Neural cell (in vitro differentiated cells): ENCODE measurements around the gene SIX1. TPM values are rescaled to one million over a fixed set of nuclear protein-coding genes. Genes with fewer than 3 reads are reported as not detected.

Source experiments
- H2AFZ ChIP-seq: fragments of 200-600, 300-800 bp; sonication (generic), shearing (Covaris generic); 2 replicates; pipeline ENCODE4 v1.6.0; 2014; ENCODE audit warnings: low read depth, mild to moderate bottlenecking, antibody characterized with exemption, low read length, moderate library complexity
- H3F3A ChIP-seq: fragments of 200-600 bp; shearing (Covaris generic); 2 replicates; pipeline ENCODE4 v1.6.1; 2016; ENCODE audit warnings: mild to moderate bottlenecking, moderate library complexity, mixed read lengths, antibody characterized with exemption, low read length; ENCODE audit not compliant: insufficient read depth, poor library complexity, severe bottlenecking
- H3K27ac ChIP-seq: fragments of 200-600, 300-800 bp; sonication (generic), shearing (Covaris generic); 2 replicates; pipeline ENCODE4 v1.5.1; 2014; ENCODE audit warnings: mild to moderate bottlenecking, low read length, moderate library complexity
- H3K27me3 ChIP-seq: fragments of 300-800, 200-600 bp; sonication (generic), shearing (Covaris generic); 2 replicates; pipeline ENCODE4 v1.6.0; 2014; ENCODE audit warnings: mild to moderate bottlenecking, low read depth, low read length, moderate library complexity; ENCODE audit not compliant: insufficient read depth
- H3K36me3 ChIP-seq: fragments of 300-800, 200-600 bp; sonication (generic), shearing (Covaris generic); 2 replicates; pipeline ENCODE4 v1.5.1; 2014; ENCODE audit warnings: mild to moderate bottlenecking, antibody characterized with exemption, low read length, moderate library complexity; ENCODE audit not compliant: insufficient read depth
- H3K4me2 ChIP-seq: fragments of 300-800, 200-600 bp; sonication (generic), shearing (Covaris generic); 2 replicates; pipeline ENCODE4 v1.6.0; 2014; ENCODE audit warnings: mild to moderate bottlenecking, low read length
- H3K4me3 ChIP-seq: fragments of 300-800, 200-600 bp; sonication (generic), shearing (Covaris generic); 2 replicates; pipeline ENCODE4 v1.5.1; 2014; ENCODE audit warnings: mild to moderate bottlenecking, low read length, moderate library complexity
- H3K79me2 ChIP-seq: fragments of 200-600 bp; shearing (Covaris generic); replicated peaks from 2 replicates; pipeline ENCODE4 v1.6.0; 2014; ENCODE audit warnings: mild to moderate bottlenecking, low read length, moderate library complexity; ENCODE audit not compliant: insufficient read depth
- H3K9ac ChIP-seq: fragments of 300-800, 200-600 bp; sonication (generic), shearing (Covaris generic); 2 replicates; pipeline ENCODE4 v1.6.1; 2016; ENCODE audit warnings: mild to moderate bottlenecking, low read length, mixed read lengths
- H3K9me2 ChIP-seq: fragments of 200-600 bp; shearing (Covaris generic); 2 replicates; pipeline ENCODE4 v1.6.1; 2016; ENCODE audit warnings: mild to moderate bottlenecking, low read length, mixed read lengths; ENCODE audit not compliant: insufficient read depth
- H3K9me3 ChIP-seq: fragments of 200-600, 300-800 bp; sonication (generic), shearing (Covaris generic); 2 replicates; pipeline ENCODE4 v1.6.1; 2016; ENCODE audit warnings: mild to moderate bottlenecking, mixed run types, low read length, moderate library complexity, mixed read lengths
- H4K20me1 ChIP-seq: fragments of 200-600 bp; shearing (Covaris generic); 2 replicates; pipeline ENCODE4 v1.6.1; 2016; ENCODE audit warnings: mild to moderate bottlenecking, mixed run types; ENCODE audit not compliant: insufficient read depth
- CTCF ChIP-seq: fragments of 450-650 bp; IDR thresholded peaks from 2 replicates; pipeline ENCODE4 v1.5.1; 2014; ENCODE audit warnings: antibody characterized with exemption, mild to moderate bottlenecking, moderate library complexity; ENCODE audit not compliant: poor library complexity, severe bottlenecking
- EP300 ChIP-seq: fragments of 450-650 bp; conservative IDR thresholded peaks from 2 replicates; pipeline ENCODE4 v1.6.1; 2014; ENCODE audit warnings: antibody characterized with exemption, mild to moderate bottlenecking, moderate library complexity; ENCODE audit not compliant: poor library complexity, severe bottlenecking
- EZH2 ChIP-seq: fragments of 200-600, 300-800 bp; shearing (Covaris generic), sonication (generic); IDR thresholded peaks from 2 replicates; pipeline ENCODE4 v1.6.1; 2014; ENCODE audit warnings: antibody characterized with exemption, low read length, borderline replicate concordance, mild to moderate bottlenecking; ENCODE audit not compliant: insufficient read depth, poor library complexity, severe bottlenecking
- MXI1 ChIP-seq: fragments of 450-650 bp; conservative IDR thresholded peaks from 2 replicates; pipeline ENCODE4 v1.6.1; 2014; ENCODE audit warnings: antibody characterized with exemption, mild to moderate bottlenecking; ENCODE audit not compliant: poor library complexity, severe bottlenecking
- POLR2AphosphoS5 ChIP-seq: IDR thresholded peaks from 2 replicates; pipeline ENCODE4 v1.6.1; 2012
- RAD21 ChIP-seq: fragments of 450-650 bp; conservative IDR thresholded peaks from 2 replicates; pipeline ENCODE4 v1.6.1; 2014; ENCODE audit warnings: antibody characterized with exemption, mild to moderate bottlenecking, moderate library complexity
- SMC3 ChIP-seq: fragments of 450-650 bp; conservative IDR thresholded peaks from 2 replicates; pipeline ENCODE4 v1.6.1; 2014; ENCODE audit warnings: antibody characterized with exemption, mild to moderate bottlenecking, moderate library complexity; ENCODE audit not compliant: poor library complexity
- TAF1 ChIP-seq: IDR thresholded peaks from 2 replicates; pipeline ENCODE4 v1.6.1; 2012; ENCODE audit warnings: low read depth
- polyA minus RNA-seq: library from RNA; depleted of rRNA, polyadenylated mRNA; stranded (reverse); fragments of >200 nt; gene quantifications from 2 replicates; pipeline ENCODE4 v1.2.3, GENCODE V29; 2014
- polyA plus RNA-seq: library from polyadenylated mRNA; depleted of rRNA; stranded (reverse); fragments of >200 nt; gene quantifications from 2 replicates; pipeline ENCODE4 v1.2.3, GENCODE V29; 2014
- TF ChIP-seq, protein P1 (sequence below): IDR thresholded peaks from 2 replicates; pipeline ENCODE4 v1.6.1; 2012; ENCODE audit warnings: borderline replicate concordance

SIX1 gene
- polyA plus RNA-seq, result not detected in 2 replicates
- not detected in 2 replicates for polyA minus RNA-seq

GRCh38 chr14:60648934-60649874 lies at the start of gene SIX1:
Gene SIX1, minus strand, starts transcription at chr14:60649477. Its CDS starts 288 bp downstream, at chr14:60649189.
- no peak within 1 kb of the TSS for H2AFZ ChIP-seq
- no peaks in the 10 kb centered on the region for H3K9me2 ChIP-seq
- peaks cover 100% of the 10 kb centered on the region for H3K27me3 ChIP-seq
- no peaks in the 10 kb centered on the region for H3F3A ChIP-seq
- no peaks in the 10 kb centered on the region for H3K9me3 ChIP-seq
- H3K4me3 ChIP-seq, result peak within 1 kb of the TSS; percentile 56
- H3K36me3 ChIP-seq, result no peaks in the 10 kb centered on the region
- no peaks in the 10 kb centered on the region for H3K79me2 ChIP-seq
- H3K27ac ChIP-seq, result no peak within 1 kb of the TSS
- TF ChIP-seq POLR2AphosphoS5 (peak; percentile 25), EZH2 (peak; percentile 98), EP300 (no peak)
- H3K9ac ChIP-seq, result no peak within 1 kb of the TSS
- H3K4me2 ChIP-seq, result no peak within 1 kb of the TSS
- H4K20me1 ChIP-seq, result no peaks in the 10 kb centered on the region

DNA sequence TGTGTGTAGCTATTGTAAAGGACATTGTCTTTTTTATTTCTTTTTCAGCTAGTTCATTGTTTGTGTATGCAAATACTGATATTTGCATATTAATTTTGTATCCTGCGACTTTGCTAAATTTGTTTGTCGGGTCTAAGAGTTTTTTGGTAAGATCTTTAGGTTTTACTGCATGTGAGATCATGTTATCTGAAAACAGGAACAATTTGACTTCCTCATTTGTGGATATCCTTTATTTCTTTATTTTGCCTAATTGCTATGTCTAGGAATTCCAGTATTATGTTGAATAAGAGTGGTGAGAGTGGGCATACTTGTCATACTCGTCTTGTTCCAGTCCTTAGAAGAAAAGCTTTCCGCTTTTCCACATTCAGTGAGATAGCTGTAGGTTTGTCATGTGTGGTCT lies 46.0 kb upstream of the SIX1 start:
- no peak overlapping the region for H3K27ac ChIP-seq
- H2AFZ ChIP-seq, result no peak overlapping the region
- H3F3A ChIP-seq, result no peaks in the 10 kb centered on the region
- no peak overlapping the region for H3K9ac ChIP-seq
- no peaks in the 10 kb centered on the region for H3K27me3 ChIP-seq
- H3K4me3 ChIP-seq, result no peak overlapping the region
- H3K4me2 ChIP-seq, result no peak overlapping the region
- no peaks in the 10 kb centered on the region for H3K9me2 ChIP-seq
- no peaks in the 10 kb centered on the region for H4K20me1 ChIP-seq
- H3K36me3 ChIP-seq, result no peaks in the 10 kb centered on the region
- no peaks in the 10 kb centered on the region for H3K9me3 ChIP-seq
- H3K79me2 ChIP-seq, result no peaks in the 10 kb centered on the region
- TF ChIP-seq EP300, result no peak
- TF ChIP-seq, protein P1, sequence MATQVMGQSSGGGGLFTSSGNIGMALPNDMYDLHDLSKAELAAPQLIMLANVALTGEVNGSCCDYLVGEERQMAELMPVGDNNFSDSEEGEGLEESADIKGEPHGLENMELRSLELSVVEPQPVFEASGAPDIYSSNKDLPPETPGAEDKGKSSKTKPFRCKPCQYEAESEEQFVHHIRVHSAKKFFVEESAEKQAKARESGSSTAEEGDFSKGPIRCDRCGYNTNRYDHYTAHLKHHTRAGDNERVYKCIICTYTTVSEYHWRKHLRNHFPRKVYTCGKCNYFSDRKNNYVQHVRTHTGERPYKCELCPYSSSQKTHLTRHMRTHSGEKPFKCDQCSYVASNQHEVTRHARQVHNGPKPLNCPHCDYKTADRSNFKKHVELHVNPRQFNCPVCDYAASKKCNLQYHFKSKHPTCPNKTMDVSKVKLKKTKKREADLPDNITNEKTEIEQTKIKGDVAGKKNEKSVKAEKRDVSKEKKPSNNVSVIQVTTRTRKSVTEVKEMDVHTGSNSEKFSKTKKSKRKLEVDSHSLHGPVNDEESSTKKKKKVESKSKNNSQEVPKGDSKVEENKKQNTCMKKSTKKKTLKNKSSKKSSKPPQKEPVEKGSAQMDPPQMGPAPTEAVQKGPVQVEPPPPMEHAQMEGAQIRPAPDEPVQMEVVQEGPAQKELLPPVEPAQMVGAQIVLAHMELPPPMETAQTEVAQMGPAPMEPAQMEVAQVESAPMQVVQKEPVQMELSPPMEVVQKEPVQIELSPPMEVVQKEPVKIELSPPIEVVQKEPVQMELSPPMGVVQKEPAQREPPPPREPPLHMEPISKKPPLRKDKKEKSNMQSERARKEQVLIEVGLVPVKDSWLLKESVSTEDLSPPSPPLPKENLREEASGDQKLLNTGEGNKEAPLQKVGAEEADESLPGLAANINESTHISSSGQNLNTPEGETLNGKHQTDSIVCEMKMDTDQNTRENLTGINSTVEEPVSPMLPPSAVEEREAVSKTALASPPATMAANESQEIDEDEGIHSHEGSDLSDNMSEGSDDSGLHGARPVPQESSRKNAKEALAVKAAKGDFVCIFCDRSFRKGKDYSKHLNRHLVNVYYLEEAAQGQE, result no peak
- no peak for TF ChIP-seq EZH2
- no peak for TF ChIP-seq TAF1
- no peak for TF ChIP-seq SMC3
- no peak for TF ChIP-seq CTCF
- no peak for TF ChIP-seq RAD21
- TF ChIP-seq POLR2AphosphoS5, result no peak
- no peak for TF ChIP-seq MXI1
